ENCODE results near the gene OVCA2.

GRCh38 chr17:2025220-2025621 is 16.6 kb upstream of the OVCA2 start, which contains the start of gene RTN4RL1:
- TF ChIP-seq POLR2A (IDR thresholded peaks at IDR 0.05) (no peak), CTCF (IDR thresholded peaks at IDR 0.05) (no peak)
